Natural killer cell (primary cell): ENCODE results near the gene PRM3. TPM values are rescaled to one million over a fixed set of nuclear protein-coding genes. Genes with fewer than 3 reads are reported as not detected.

Experiments
- ATAC-seq, 3 donors: fragments of 150-1000 bp in 2 of 3; fragments of 200-7000 bp in 1 of 3; cut with Tn5 transposase; 1 replicate in 1 of 3; 2 replicates in 2 of 3; pipeline ENCODE4 v1.10.0; 2021; ENCODE audit warnings: mild to moderate bottlenecking in 2 of 3, moderate library complexity in 2 of 3
- DNase-seq, 2 donors: peaks; one replicate each; pipeline versions ENCODE4 v3.0.0 to v3.0.0-alpha.2; 2013 to 2021; ENCODE audit warnings: mixed read lengths in 1 of 2
- H3K27ac ChIP-seq: one replicate; pipeline ENCODE4 v1.5.1; 2013; ENCODE audit warnings: mild to moderate bottlenecking, low read length
- H3K27me3 ChIP-seq: one replicate; pipeline ENCODE4 v1.6.1; 2013; ENCODE audit warnings: low read length; ENCODE audit not compliant: control insufficient read depth, insufficient read depth
- H3K36me3 ChIP-seq: one replicate; pipeline ENCODE4 v1.6.1; 2013; ENCODE audit warnings: low read length; ENCODE audit not compliant: control insufficient read depth, insufficient read depth
- H3K4me1 ChIP-seq: one replicate; pipeline ENCODE4 v1.6.1; 2013; ENCODE audit warnings: low read length; ENCODE audit not compliant: control insufficient read depth, insufficient read depth
- H3K4me3 ChIP-seq: one replicate; pipeline ENCODE4 v1.5.1; 2013; ENCODE audit warnings: low read length
- H3K9me3 ChIP-seq: one replicate; pipeline ENCODE4 v1.6.1; 2013; ENCODE audit warnings: low read length; ENCODE audit not compliant: control insufficient read depth, insufficient read depth
- H3K27ac Mint-ChIP-seq, 2 donors: one replicate each; pipeline ENCODE4 v1.8.0; 2022; ENCODE audit warnings: mild to moderate bottlenecking in 2 of 2, mixed read lengths in 2 of 2, moderate library complexity in 1 of 2
- H3K27me3 Mint-ChIP-seq, 2 donors: one replicate each; pipeline ENCODE4 v1.8.0; 2022; ENCODE audit warnings: low read depth in 2 of 2, mixed read lengths in 2 of 2
- H3K36me3 Mint-ChIP-seq: one replicate; pipeline ENCODE4 v1.8.0; 2022; ENCODE audit warnings: mixed read lengths
- H3K4me1 Mint-ChIP-seq, 2 donors: one replicate each; pipeline ENCODE4 v1.8.0; 2022; ENCODE audit warnings: mixed read lengths in 2 of 2
- H3K4me3 Mint-ChIP-seq: one replicate; pipeline ENCODE4 v1.8.0; 2022; ENCODE audit warnings: mild to moderate bottlenecking, moderate library complexity, mixed read lengths
- H3K9me3 Mint-ChIP-seq, 2 donors: one replicate each; pipeline ENCODE4 v1.8.0; 2022; ENCODE audit warnings: mixed read lengths in 2 of 2
- CTCF ChIP-seq: fragments of 200-600 bp; IDR thresholded peaks from one replicate; pipeline ENCODE4 v1.8.0; 2022; ENCODE audit warnings: antibody characterized with exemption
- WGBS: methylation state at CpG from one replicate; pipeline ENCODE4 v1.1.7; 2013; ENCODE audit warnings: missing lambda C conversion rate; ENCODE audit not compliant: insufficient coverage; 5-methylcytosine and 5-hydroxymethylcytosine counted together
- intact Hi-C: fragments of 100-400 bp; cut with micrococcal nuclease; formaldehyde crosslinking; loops from one replicate; pipeline ENCODE4 v1.14.2; 2022
- total RNA-seq, 4 donors: library from RNA; stranded (reverse); fragments of 120-200 nt in 1 of 4; gene quantifications; one replicate each; pipeline versions ENCODE4 v1.2.3 to v1.2.4, GENCODE V29; 2013 to 2022

The PRM3 gene
- total RNA-seq, 3 donors from 2014 or later (not counting 1 experiment from before 2014, with no cell fraction given): not detected

GRCh38 chr16:11310634-11310977, 37.2 kb upstream of the PRM3 start:
- peaks cover 11 to 21% of the 10 kb centered on the region in 2 donors for H3K4me1 Mint-ChIP-seq
- intact Hi-C loops: no loop called here
- no peak for DNase-seq
- H3K36me3 ChIP-seq: no peaks in the 10 kb centered on the region
- peak overlapping the region; percentile 63 for H3K27ac ChIP-seq
- no peak for TF ChIP-seq CTCF
- H3K4me3 Mint-ChIP-seq: no peak overlapping the region
- no peaks in the 10 kb centered on the region for H3K27me3 ChIP-seq
- peaks cover 56% of the 10 kb centered on the region for H3K4me1 ChIP-seq
- no peak for ATAC-seq
- H3K27ac Mint-ChIP-seq: no peak overlapping the region
- H3K9me3 Mint-ChIP-seq: no peaks in the 10 kb centered on the region
- H3K27me3 Mint-ChIP-seq: peaks cover 4 to 14% of the 10 kb centered on the region in 2 donors
- no peaks in the 10 kb centered on the region for H3K36me3 Mint-ChIP-seq
- no peak overlapping the region for H3K4me3 ChIP-seq
- no peaks in the 10 kb centered on the region for H3K9me3 ChIP-seq
- 90% methylated on average over 3 of the region's 3 CpGs for WGBS

- 70% methylated on average over 9 of the region's 9 CpGs for WGBS
- peaks cover 56% of the 10 kb centered on the region for H3K4me1 ChIP-seq
- H3K27me3 Mint-ChIP-seq: peaks cover 9 to 14% of the 10 kb centered on the region in 2 donors
- H3K36me3 Mint-ChIP-seq: no peaks in the 10 kb centered on the region
- no peak overlapping the region for H3K27ac Mint-ChIP-seq
- DNase-seq: no peak
- peaks cover 11 to 21% of the 10 kb centered on the region in 2 donors for H3K4me1 Mint-ChIP-seq
- peak overlapping the region; percentile 63 for H3K27ac ChIP-seq
- no peak for TF ChIP-seq CTCF
- H3K4me3 ChIP-seq: no peak overlapping the region
- no peaks in the 10 kb centered on the region for H3K36me3 ChIP-seq
- H3K9me3 Mint-ChIP-seq: no peaks in the 10 kb centered on the region
- intact Hi-C loops: no loop called here
- H3K9me3 ChIP-seq: no peaks in the 10 kb centered on the region
- no peaks in the 10 kb centered on the region for H3K27me3 ChIP-seq
- no peak overlapping the region for H3K4me3 Mint-ChIP-seq
- ATAC-seq: no peak
Observed at GRCh38 chr16:11309895-11310633, 36.6 kb upstream of the PRM3 start.

- H3K27ac ChIP-seq: no peak overlapping the region
- TF ChIP-seq CTCF: no peak
- ATAC-seq (no peak), DNase-seq (no peak)
- H3K4me1 ChIP-seq: peaks cover 56% of the 10 kb centered on the region
- H3K27me3 Mint-ChIP-seq: peaks cover 20 to 21% of the 10 kb centered on the region in 2 donors
- no peaks in the 10 kb centered on the region for H3K27me3 ChIP-seq
- H3K4me3 Mint-ChIP-seq: no peak overlapping the region
- H3K36me3 Mint-ChIP-seq: no peaks in the 10 kb centered on the region
- no peak overlapping the region for H3K27ac Mint-ChIP-seq
- WGBS: 62% methylated on average over 15 of the region's 15 CpGs
- no peaks in the 10 kb centered on the region for H3K9me3 ChIP-seq
- no peaks in the 10 kb centered on the region for H3K36me3 ChIP-seq
- no peaks in the 10 kb centered on the region for H3K9me3 Mint-ChIP-seq
- intact Hi-C loops: no loop called here
- H3K4me3 ChIP-seq: no peak overlapping the region
- peaks cover 11 to 21% of the 10 kb centered on the region in 2 donors for H3K4me1 Mint-ChIP-seq
Observed at GRCh38 chr16:11308493-11309283, 35.3 kb upstream of the PRM3 start.
